Astrocyte of the cerebellum (primary cell): ENCODE data around the gene MBP.
"Not testable (repeated sequence)": the region's sequence is repeated elsewhere in the genome, so short reads cannot be mapped to it uniquely, and the experiment has no call there.

Experiments
- DNase-seq: peaks from one replicate; pipeline ENCODE4 v3.0.0-alpha.2; 2011; ENCODE audit warnings: low read depth
- H3K4me3 ChIP-seq: 2 replicates; pipeline ENCODE4 v1.5.1; 2011; ENCODE audit warnings: mild to moderate bottlenecking, low read depth, low read length, moderate library complexity
- CTCF ChIP-seq: IDR thresholded peaks from 2 replicates; pipeline ENCODE4 v1.5.1; 2012; ENCODE audit warnings: low read length, low read depth, moderate library complexity, mild to moderate bottlenecking; ENCODE audit errors: missing control alignments
- in situ Hi-C: cut with HindIII; loops from 2 replicates; pipeline ENCODE4 v1.10.0; 2017; ENCODE audit warnings: low sequenced_read_pairs

The MBP gene

GRCh38 chr18:76953583-76954233 is 178.9 kb downstream of the MBP start:
- DNase-seq, result peak; percentile 36
- in situ Hi-C loops, result no loop called here
- TF ChIP-seq CTCF, result no peak
- H3K4me3 ChIP-seq, result no peak overlapping the region

GRCh38 chr18:76953156-76953555 is 179.4 kb downstream of the MBP start:
- H3K4me3 ChIP-seq, result no peak overlapping the region
- DNase-seq, result peak; percentile 16
- in situ Hi-C loops, result no loop called here
- no peak for TF ChIP-seq CTCF

GRCh38 chr18:76952747-76953146 is 179.8 kb downstream of the MBP start:
- DNase-seq, result no peak
- in situ Hi-C loops, result no loop called here
- TF ChIP-seq CTCF, result no peak
- no peak overlapping the region for H3K4me3 ChIP-seq

- no peak for DNase-seq
- TF ChIP-seq CTCF, result no peak
- in situ Hi-C loops, result no loop called here
- no peak overlapping the region for H3K4me3 ChIP-seq
Observed at GRCh38 chr18:76951456-76952247, 180.9 kb downstream of the MBP start.

- TF ChIP-seq CTCF, result no peak
- in situ Hi-C loops, result no loop called here
- H3K4me3 ChIP-seq, result no peak overlapping the region
- no peak for DNase-seq
Observed at GRCh38 chr18:76948345-76948744, 184.2 kb downstream of the MBP start.

- in situ Hi-C loops, DNase-seq, H3K4me3 ChIP-seq: not testable (repeated sequence)
Observed at GRCh38 chr18:76944346-76944745, 188.2 kb downstream of the MBP start.

- in situ Hi-C loops, result no loop called here
- TF ChIP-seq CTCF, result no peak
- H3K4me3 ChIP-seq, result no peak overlapping the region
- DNase-seq, result no peak
Observed at GRCh38 chr18:76943542-76944339, 188.8 kb downstream of the MBP start.
